Keratinocyte (primary cell): ENCODE data around the gene WAC. TPM values are rescaled to one million over a fixed set of nuclear protein-coding genes. Genes with fewer than 3 reads are reported as not detected.
A peak's percentile ranks its signal among the peaks of the same experiment; 100 is the strongest.

ENCODE experiments used
- DNase-seq: peaks from one replicate; pipeline ENCODE4 v3.0.0-alpha.2; 2011; ENCODE audit warnings: low read depth, missing footprints, low spot score
- FAIRE-seq: peaks from 2 replicates; lab custom pipeline; 2011; peaks lifted over from hg19 to GRCh38; lab: Jason Lieb, UNC
- H2AFZ ChIP-seq: 2 replicates; pipeline ENCODE4 v1.6.0; 2012; ENCODE audit warnings: low read length, control low read depth, inconsistent platforms; ENCODE audit not compliant: control insufficient read depth
- H3K27ac ChIP-seq: 2 replicates; pipeline ENCODE4 v1.5.1; 2011; ENCODE audit warnings: low read length; ENCODE audit not compliant: control insufficient read depth, insufficient read depth
- H3K27me3 ChIP-seq: 3 replicates; pipeline ENCODE4 v1.6.0; 2011; ENCODE audit warnings: low read length; ENCODE audit not compliant: control insufficient read depth, insufficient read depth; ENCODE audit errors: extremely low read depth
- H3K36me3 ChIP-seq, 2 experiments: 2 replicates in 1 of 2; 3 replicates in 1 of 2; pipeline ENCODE4 v1.5.1; 2011; ENCODE audit warnings: low read length in 2 of 2, mild to moderate bottlenecking in 1 of 2; ENCODE audit not compliant: control insufficient read depth in 2 of 2, insufficient read depth in 2 of 2; ENCODE audit errors: extremely low read depth in 1 of 2
- H3K4me1 ChIP-seq: 3 replicates; pipeline ENCODE4 v1.5.1; 2011; ENCODE audit warnings: low read length; ENCODE audit not compliant: control insufficient read depth, insufficient read depth; ENCODE audit errors: extremely low read depth
- H3K4me2 ChIP-seq: 3 replicates; pipeline ENCODE4 v1.6.0; 2011; ENCODE audit warnings: low read depth, low read length; ENCODE audit not compliant: control insufficient read depth, insufficient read depth; ENCODE audit errors: extremely low read depth
- H3K4me3 ChIP-seq, 3 experiments: fragments of 200-600 bp in 1 of 3; sonication (generic) in 1 of 3; 2 replicates in 2 of 3; 3 replicates in 1 of 3; pipeline ENCODE4 v1.5.1; 2011 to 2016; ENCODE audit warnings: low read length in 3 of 3, mild to moderate bottlenecking in 3 of 3, control low read depth in 2 of 3, inconsistent platforms in 1 of 3, low read depth in 1 of 3, mixed read lengths in 1 of 3, mixed run types in 1 of 3, moderate library complexity in 1 of 3; ENCODE audit not compliant: control insufficient read depth in 2 of 3, insufficient read depth in 2 of 3; ENCODE audit errors: extremely low read depth in 1 of 3
- H3K79me2 ChIP-seq: 2 replicates; pipeline ENCODE4 v1.6.0; 2012; ENCODE audit warnings: low read length; ENCODE audit not compliant: control insufficient read depth, insufficient read depth
- H3K9ac ChIP-seq: 3 replicates; pipeline ENCODE4 v1.6.0; 2011; ENCODE audit warnings: low read length; ENCODE audit not compliant: control insufficient read depth, insufficient read depth; ENCODE audit errors: extremely low read depth
- H3K9me1 ChIP-seq: 3 replicates; pipeline ENCODE4 v1.6.0; 2011; ENCODE audit warnings: low read length; ENCODE audit not compliant: control insufficient read depth, insufficient read depth; ENCODE audit errors: extremely low read depth
- H3K9me3 ChIP-seq: 2 replicates; pipeline ENCODE4 v1.5.1; 2012; ENCODE audit warnings: low read depth, low read length; ENCODE audit not compliant: control insufficient read depth
- H4K20me1 ChIP-seq: 3 replicates; pipeline ENCODE4 v1.6.0; 2011; ENCODE audit warnings: low read length; ENCODE audit not compliant: control insufficient read depth, insufficient read depth; ENCODE audit errors: extremely low read depth
- CTCF ChIP-seq, 3 experiments: IDR thresholded peaks in 1 of 3; conservative IDR thresholded peaks in 1 of 3; optimal IDR thresholded peaks in 1 of 3; 2 replicates in 2 of 3; 3 replicates in 1 of 3; pipeline versions ENCODE3 to v1.5.1; 2011; ENCODE audit warnings: low read length in 3 of 3, mild to moderate bottlenecking in 3 of 3, moderate library complexity in 2 of 3, control low read depth in 1 of 3, inconsistent platforms in 1 of 3; ENCODE audit not compliant: insufficient read depth in 2 of 3; ENCODE audit errors: extremely low read depth in 1 of 3
- EZH2 ChIP-seq: IDR thresholded peaks from one replicate; pipeline ENCODE4 v1.6.1; 2012; ENCODE audit warnings: inconsistent platforms, mild to moderate bottlenecking, low read length, moderate library complexity
- dilution Hi-C: fragments of 300-500 bp; cut with MboI; formaldehyde crosslinking; loops from one replicate; pipeline ENCODE4 v1.7.0; 2020; ENCODE audit warnings: low sequenced_read_pairs; ENCODE audit not compliant: extremely low pct_ligation_motif_present
- polyA plus RNA-seq, 5 experiments: library from polyadenylated mRNA; depleted of rRNA in 3 of 5; stranded (reverse) in 3 of 5; stranded (forward) in 1 of 5; unstranded in 1 of 5; fragments of >200 nt; gene quantifications; 1 replicate in 1 of 5; 2 replicates in 3 of 5; 3 replicates in 1 of 5; pipeline versions ENCODE4 v1.2.1 to v1.2.3, GENCODE V29; 2011 to 2012; ENCODE audit warnings: missing spikeins in 2 of 5, low read depth in 1 of 5, low replicate concordance in 1 of 5

The WAC gene
- polyA plus RNA-seq, 1 donor (not counting 4 experiments of a cell fraction or from before 2014, with no cell fraction given) = 80.8 TPM

- Histone ChIP-seq H3K4me1 (peaks cover 5% of the 10 kb centered on the region), H3K27me3 (no peaks in the 10 kb centered on the region), H2AFZ (no peak overlapping the region), H3K9ac (no peak overlapping the region), H4K20me1 (peaks cover 36% of the 10 kb centered on the region), H3K27ac (no peak overlapping the region), H3K9me1 (peaks cover 4% of the 10 kb centered on the region), H3K9me3 (no peaks in the 10 kb centered on the region), H3K4me3 (no peak overlapping the region), H3K4me2 (no peak overlapping the region), H3K36me3 (peaks cover 4 to 9% of the 10 kb centered on the region in 2 experiments), H3K79me2 (peaks cover 99% of the 10 kb centered on the region)
- DNase-seq = no peak
- no peak for FAIRE-seq
- TF ChIP-seq EZH2 (no peak), CTCF (optimal IDR thresholded peaks at IDR 0.05 in 1 of 3, IDR thresholded peaks at IDR 0.05 in 1 of 3, conservative IDR thresholded peaks at IDR 0.05 in 1 of 3; ENCODE audit: extremely low read depth in 1 of 3, insufficient read depth in 2 of 3, low read length in 3 of 3) (no peak)
- dilution Hi-C loops = no loop called here
These were observed 45.5 kb downstream of the WAC start for GRCh38 chr10:28578454-28578853.

- H3K4me3 ChIP-seq = no peak overlapping the region
- dilution Hi-C loops = no loop called here
- peaks cover 5% of the 10 kb centered on the region for H3K4me1 ChIP-seq
- H3K4me2 ChIP-seq = no peak overlapping the region
- FAIRE-seq = peak; percentile 62
- peaks cover 37% of the 10 kb centered on the region for H4K20me1 ChIP-seq
- peaks cover 4% of the 10 kb centered on the region for H3K9me1 ChIP-seq
- H3K79me2 ChIP-seq = peaks cover 97% of the 10 kb centered on the region
- TF ChIP-seq CTCF (optimal IDR thresholded peaks at IDR 0.05 in 1 of 3, IDR thresholded peaks at IDR 0.05 in 1 of 3, conservative IDR thresholded peaks at IDR 0.05 in 1 of 3; ENCODE audit: extremely low read depth in 1 of 3, insufficient read depth in 2 of 3, low read length in 3 of 3) (no peak), EZH2 (no peak)
- no peak overlapping the region for H2AFZ ChIP-seq
- no peak for DNase-seq
- H3K36me3 ChIP-seq = peaks cover 3 to 11% of the 10 kb centered on the region in 2 experiments
- H3K9ac ChIP-seq = no peak overlapping the region
- H3K27ac ChIP-seq = no peak overlapping the region
- H3K27me3 ChIP-seq = no peaks in the 10 kb centered on the region
- H3K9me3 ChIP-seq = no peaks in the 10 kb centered on the region
These were observed 47.9 kb downstream of the WAC start for GRCh38 chr10:28580825-28581224.
